Measurements from ENCODE around the gene RIPK4. TPM values are rescaled to one million over a fixed set of nuclear protein-coding genes. Genes with fewer than 3 reads are reported as not detected.

RIPK4 gene
- 12.1 and 14.2 TPM in 2 replicates for total RNA-seq

DNA sequence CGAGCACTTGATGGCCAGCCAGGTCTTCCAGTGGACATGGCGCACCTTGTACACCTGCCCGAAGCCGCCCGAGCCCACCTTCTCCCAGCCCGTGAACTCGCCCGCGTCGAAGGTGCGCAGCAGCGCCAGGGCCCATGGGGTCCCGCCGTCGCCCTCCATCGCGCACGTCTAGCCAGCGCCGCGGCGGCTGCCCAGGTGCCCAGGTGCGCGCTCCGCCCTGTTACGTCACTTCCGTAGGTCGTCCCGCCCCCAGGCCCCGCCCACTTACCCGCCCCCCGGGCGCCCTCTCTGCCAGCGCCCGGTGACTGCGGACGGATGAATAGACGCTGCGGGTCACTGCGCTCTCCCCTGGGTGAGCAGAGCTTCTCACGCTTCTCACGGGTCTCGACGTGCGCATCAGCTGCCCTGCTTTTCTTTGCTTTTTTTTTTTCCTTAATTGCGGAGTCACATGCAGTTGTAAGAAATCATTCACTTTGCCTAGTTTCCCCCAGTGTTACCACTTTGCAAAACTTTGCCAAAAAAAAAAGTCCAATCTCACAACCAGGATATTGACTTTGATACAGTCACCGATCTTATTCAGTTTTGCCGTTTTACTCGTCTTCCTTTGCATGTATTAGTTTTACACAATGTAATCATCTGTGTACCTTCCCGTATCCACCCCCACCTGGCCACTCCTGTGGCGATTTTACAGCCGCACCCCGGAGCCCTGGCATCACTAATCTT, at the start of gene RIPK4:
RIPK4 (minus strand) TSS at position 170 of the 723 bp plus-strand sequence; CDS start at position 159, 11 bp downstream.

Other genes with a start within 250 kb of the RIPK4 start
- gene PRDM15, start 112.3 kb upstream of the RIPK4 start, total RNA-seq: 3.7 and 5.1 TPM in 2 replicates
- 9.1 and 25.4 TPM in 2 replicates for gene C2CD2, start 187.0 kb upstream of the RIPK4 start, total RNA-seq
- 6.2 and 8.7 TPM in 2 replicates for gene ZBTB21, start 243.3 kb upstream of the RIPK4 start, total RNA-seq